HUES6 (cell line): Measurements from ENCODE around the gene KRT14.
"Not testable (repeated sequence)": the region's sequence is repeated elsewhere in the genome, so short reads cannot be mapped to it uniquely, and the experiment has no call there.

ENCODE experiments used
- H3K27ac ChIP-seq: 2 replicates; pipeline ENCODE4 v1.7.0; 2013; ENCODE audit warnings: low read depth, mild to moderate bottlenecking, low read length, inconsistent platforms
- H3K27me3 ChIP-seq: 2 replicates; pipeline ENCODE4 v1.6.1; 2013; ENCODE audit warnings: low read length; ENCODE audit not compliant: control insufficient read depth, insufficient read depth
- H3K36me3 ChIP-seq: 2 replicates; pipeline ENCODE4 v1.6.1; 2013; ENCODE audit warnings: low read length; ENCODE audit not compliant: control insufficient read depth, insufficient read depth
- H3K4me1 ChIP-seq: 2 replicates; pipeline ENCODE4 v1.6.1; 2013; ENCODE audit warnings: low read length; ENCODE audit not compliant: control insufficient read depth, insufficient read depth
- H3K4me3 ChIP-seq: 2 replicates; pipeline ENCODE4 v1.5.1; 2013; ENCODE audit warnings: low read depth, low read length
- H3K9ac ChIP-seq: one replicate; pipeline ENCODE4 v1.6.1; 2013; ENCODE audit warnings: mild to moderate bottlenecking, low read length
- H3K9me3 ChIP-seq: 2 replicates; pipeline ENCODE4 v1.6.1; 2013; ENCODE audit warnings: low read depth, low read length; ENCODE audit not compliant: control insufficient read depth, insufficient read depth

KRT14 gene

GRCh38 chr17:41595585-41595984 lies 8.9 kb upstream of the KRT14 start:
- no peak overlapping the region for H3K4me3 ChIP-seq
- H3K36me3 ChIP-seq = no peaks in the 10 kb centered on the region
- H3K9ac ChIP-seq = no peak overlapping the region
- peaks cover 5% of the 10 kb centered on the region; the same call in 1 of the 2 replicates for H3K4me1 ChIP-seq
- H3K9me3 ChIP-seq = no peaks in the 10 kb centered on the region
- peaks cover 8% of the 10 kb centered on the region for H3K27me3 ChIP-seq
- no peak overlapping the region for H3K27ac ChIP-seq

GRCh38 chr17:41594363-41594915 lies 7.7 kb upstream of the KRT14 start:
- no peak overlapping the region for H3K4me3 ChIP-seq
- H3K27ac ChIP-seq = no peak overlapping the region
- H3K27me3 ChIP-seq = peaks cover 8% of the 10 kb centered on the region
- no peaks in the 10 kb centered on the region for H3K36me3 ChIP-seq
- H3K9ac ChIP-seq = no peak overlapping the region
- H3K9me3 ChIP-seq = no peaks in the 10 kb centered on the region
- H3K4me1 ChIP-seq = peaks cover 5% of the 10 kb centered on the region; the same call in 1 of the 2 replicates

GRCh38 chr17:41593306-41593981 lies 6.7 kb upstream of the KRT14 start:
- H3K4me3 ChIP-seq = no peak overlapping the region
- no peaks in the 10 kb centered on the region for H3K9me3 ChIP-seq
- peaks cover 5% of the 10 kb centered on the region; the same call in 1 of the 2 replicates for H3K4me1 ChIP-seq
- H3K27me3 ChIP-seq = peaks cover 8% of the 10 kb centered on the region
- H3K36me3 ChIP-seq = no peaks in the 10 kb centered on the region
- no peak overlapping the region for H3K9ac ChIP-seq
- H3K27ac ChIP-seq = no peak overlapping the region

GRCh38 chr17:41592601-41593305 lies 6.1 kb upstream of the KRT14 start:
- H3K27me3 ChIP-seq = peaks cover 8% of the 10 kb centered on the region
- H3K4me3 ChIP-seq = no peak overlapping the region
- no peaks in the 10 kb centered on the region for H3K9me3 ChIP-seq
- no peak overlapping the region for H3K9ac ChIP-seq
- no peak overlapping the region for H3K27ac ChIP-seq
- H3K36me3 ChIP-seq = no peaks in the 10 kb centered on the region
- peaks cover 5% of the 10 kb centered on the region; the same call in 1 of the 2 replicates for H3K4me1 ChIP-seq

GRCh38 chr17:41589301-41589700 lies 2.6 kb upstream of the KRT14 start:
- no peaks in the 10 kb centered on the region for H3K36me3 ChIP-seq
- H3K4me3 ChIP-seq = no peak overlapping the region
- no peak overlapping the region for H3K27ac ChIP-seq
- no peak overlapping the region for H3K9ac ChIP-seq
- no peaks in the 10 kb centered on the region for H3K9me3 ChIP-seq
- no peaks in the 10 kb centered on the region for H3K27me3 ChIP-seq
- peaks cover 5% of the 10 kb centered on the region; the same call in 1 of the 2 replicates for H3K4me1 ChIP-seq

- Histone ChIP-seq H3K36me3 (no peaks in the 10 kb centered on the region), H3K4me3 (no peak overlapping the region), H3K4me1 (peaks cover 5% of the 10 kb centered on the region; the same call in 1 of the 2 replicates), H3K9ac (no peak overlapping the region), H3K27me3 (no peaks in the 10 kb centered on the region), H3K27ac (no peak overlapping the region), H3K9me3 (no peaks in the 10 kb centered on the region)
Observed at GRCh38 chr17:41588126-41588810, 1.6 kb upstream of the KRT14 start.

- Histone ChIP-seq H3K36me3 (no peaks in the 10 kb centered on the region), H3K4me3 (no peak overlapping the region), H3K9me3 (no peaks in the 10 kb centered on the region), H3K4me1 (no peaks in the 10 kb centered on the region), H3K9ac (no peak overlapping the region), H3K27me3 (peaks cover 5% of the 10 kb centered on the region; the same call in 1 of the 2 replicates), H3K27ac (no peak overlapping the region)
Observed at GRCh38 chr17:41585301-41586056, 1.2 kb downstream of the KRT14 start.

- H3K4me3 ChIP-seq, H3K9me3 ChIP-seq, H3K36me3 ChIP-seq, H3K4me1 ChIP-seq, H3K9ac ChIP-seq, H3K27ac ChIP-seq: not testable (repeated sequence)
- H3K27me3 ChIP-seq = peaks cover 10% of the 10 kb centered on the region; the same call in 1 of the 2 replicates
Observed at GRCh38 chr17:41584331-41584927, 2.3 kb downstream of the KRT14 start.

GRCh38 chr17:41583137-41584127 lies 3.3 kb downstream of the KRT14 start:
- Histone ChIP-seq H3K27ac (no peak overlapping the region), H3K4me1 (peaks cover 8% of the 10 kb centered on the region), H3K9ac (no peak overlapping the region), H3K9me3 (no peaks in the 10 kb centered on the region), H3K4me3 (no peak overlapping the region), H3K27me3 (peaks cover 10% of the 10 kb centered on the region; the same call in 1 of the 2 replicates), H3K36me3 (no peaks in the 10 kb centered on the region)
